Measurements from ENCODE around the gene CRHR1. TPM values are rescaled to one million over a fixed set of nuclear protein-coding genes. Genes with fewer than 3 reads are reported as not detected.

CRHR1 gene
- total RNA-seq, 1 donor from 2014 or later: not detected

GRCh38 chr17:45771271-45771959 lies 12.7 kb upstream of the CRHR1 start:
- Histone ChIP-seq H3K4me3 (ENCODE audit: low read depth, low read length) (no peak overlapping the region), H3K36me3 (ENCODE audit: control insufficient read depth, insufficient read depth, low read length) (no peaks in the 10 kb centered on the region), H3K27me3 (ENCODE audit: control insufficient read depth, insufficient read depth, low read length) (peaks cover 3% of the 10 kb centered on the region)
- TF ChIP-seq CTCF (IDR thresholded peaks at IDR 0.05; ENCODE audit: insufficient read depth, low read length, severe bottlenecking): no peak
- DNase-seq (ENCODE audit: low read depth): no peak
- FAIRE-seq: no peak

GRCh38 chr17:45775148-45775547 lies 9.0 kb upstream of the CRHR1 start:
- no peaks in the 10 kb centered on the region for H3K36me3 ChIP-seq (ENCODE audit: control insufficient read depth, insufficient read depth, low read length)
- FAIRE-seq (no peak), DNase-seq (ENCODE audit: low read depth) (no peak)
- no peak overlapping the region for H3K4me3 ChIP-seq (ENCODE audit: low read depth, low read length)
- TF ChIP-seq CTCF (IDR thresholded peaks at IDR 0.05; ENCODE audit: insufficient read depth, low read length, severe bottlenecking): no peak
- H3K27me3 ChIP-seq (ENCODE audit: control insufficient read depth, insufficient read depth, low read length): peaks cover 3% of the 10 kb centered on the region

GRCh38 chr17:45775576-45776011 lies 8.5 kb upstream of the CRHR1 start:
- FAIRE-seq (no peak), DNase-seq (ENCODE audit: low read depth) (no peak)
- no peak overlapping the region for H3K4me3 ChIP-seq (ENCODE audit: low read depth, low read length)
- H3K36me3 ChIP-seq (ENCODE audit: control insufficient read depth, insufficient read depth, low read length): no peaks in the 10 kb centered on the region
- TF ChIP-seq CTCF (IDR thresholded peaks at IDR 0.05; ENCODE audit: insufficient read depth, low read length, severe bottlenecking): no peak
- peaks cover 3% of the 10 kb centered on the region for H3K27me3 ChIP-seq (ENCODE audit: control insufficient read depth, insufficient read depth, low read length)

GRCh38 chr17:45776896-45777295 lies 7.2 kb upstream of the CRHR1 start:
- DNase-seq (ENCODE audit: low read depth): no peak
- no peak for FAIRE-seq
- no peak for TF ChIP-seq CTCF (IDR thresholded peaks at IDR 0.05; ENCODE audit: insufficient read depth, low read length, severe bottlenecking)
- no peak overlapping the region for H3K4me3 ChIP-seq (ENCODE audit: low read depth, low read length)
- no peaks in the 10 kb centered on the region for H3K36me3 ChIP-seq (ENCODE audit: control insufficient read depth, insufficient read depth, low read length)
- H3K27me3 ChIP-seq (ENCODE audit: control insufficient read depth, insufficient read depth, low read length): peaks cover under 1% of the 10 kb centered on the region

- H3K36me3 ChIP-seq (ENCODE audit: control insufficient read depth, insufficient read depth, low read length): no peaks in the 10 kb centered on the region
- no peak for TF ChIP-seq CTCF (IDR thresholded peaks at IDR 0.05; ENCODE audit: insufficient read depth, low read length, severe bottlenecking)
- DNase-seq (ENCODE audit: low read depth): no peak
- peaks cover 3% of the 10 kb centered on the region for H3K27me3 ChIP-seq (ENCODE audit: control insufficient read depth, insufficient read depth, low read length)
- no peak for FAIRE-seq
- H3K4me3 ChIP-seq (ENCODE audit: low read depth, low read length): no peak overlapping the region
Measured at GRCh38 chr17:45777388-45777787, 6.7 kb upstream of the CRHR1 start.

GRCh38 chr17:45780921-45781320 lies 3.2 kb upstream of the CRHR1 start:
- FAIRE-seq (no peak), DNase-seq (ENCODE audit: low read depth) (no peak)
- TF ChIP-seq CTCF (IDR thresholded peaks at IDR 0.05; ENCODE audit: insufficient read depth, low read length, severe bottlenecking): no peak
- peaks cover 29% of the 10 kb centered on the region for H3K27me3 ChIP-seq (ENCODE audit: control insufficient read depth, insufficient read depth, low read length)
- H3K4me3 ChIP-seq (ENCODE audit: low read depth, low read length): no peak overlapping the region
- no peaks in the 10 kb centered on the region for H3K36me3 ChIP-seq (ENCODE audit: control insufficient read depth, insufficient read depth, low read length)

Data from bronchial epithelial cell (primary cell).